ENCODE measurements around the gene SYAP1. TPM values are rescaled to one million over a fixed set of nuclear protein-coding genes. Genes with fewer than 3 reads are reported as not detected.

Gene SYAP1
- total and polyA plus RNA-seq, 9 of the 15 experiments (the other 6 are each of a cell fraction or from before 2014, with no cell fraction given) = 5.7 to 35.3 (median 27.6) TPM

DNA sequence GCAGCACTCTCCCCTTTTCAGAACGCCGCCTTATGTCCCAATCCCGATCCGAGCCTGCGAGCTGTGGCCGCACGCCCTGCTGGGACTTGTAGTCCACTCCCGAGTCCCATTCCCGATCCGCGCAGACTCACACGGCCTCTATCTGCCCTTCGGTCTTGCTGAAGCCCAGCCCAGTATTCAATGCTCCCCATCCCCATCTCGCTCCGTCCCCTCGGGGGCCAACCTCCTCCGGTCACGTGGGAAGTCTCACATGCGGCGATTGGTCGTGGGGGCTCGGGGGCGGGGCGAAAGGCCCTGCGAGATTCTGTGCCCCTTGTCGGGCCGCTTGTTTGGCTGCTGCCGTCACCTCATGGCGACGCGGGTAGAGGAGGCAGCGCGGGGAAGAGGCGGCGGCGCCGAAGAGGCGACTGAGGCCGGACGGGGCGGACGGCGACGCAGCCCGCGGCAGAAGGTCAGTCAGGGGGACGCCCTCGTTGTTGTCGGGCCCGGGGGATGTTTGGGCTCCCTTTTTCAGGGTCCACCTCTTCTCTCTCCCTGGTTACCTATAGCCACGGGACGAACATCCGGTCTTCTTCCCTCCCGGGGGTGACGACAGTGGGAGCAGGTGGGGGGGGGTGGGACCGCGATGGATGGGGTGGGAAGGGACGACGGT is 66.9 kb downstream of the SYAP1 start, which contains the start of gene TXLNG (continued):
- TF ChIP-seq, protein P1, sequence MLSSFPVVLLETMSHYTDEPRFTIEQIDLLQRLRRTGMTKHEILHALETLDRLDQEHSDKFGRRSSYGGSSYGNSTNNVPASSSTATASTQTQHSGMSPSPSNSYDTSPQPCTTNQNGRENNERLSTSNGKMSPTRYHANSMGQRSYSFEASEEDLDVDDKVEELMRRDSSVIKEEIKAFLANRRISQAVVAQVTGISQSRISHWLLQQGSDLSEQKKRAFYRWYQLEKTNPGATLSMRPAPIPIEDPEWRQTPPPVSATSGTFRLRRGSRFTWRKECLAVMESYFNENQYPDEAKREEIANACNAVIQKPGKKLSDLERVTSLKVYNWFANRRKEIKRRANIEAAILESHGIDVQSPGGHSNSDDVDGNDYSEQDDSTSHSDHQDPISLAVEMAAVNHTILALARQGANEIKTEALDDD (IDR thresholded peaks at IDR 0.05) = no peak
- TF ChIP-seq KAT8 (IDR thresholded peaks at IDR 0.05; ENCODE audit: low read depth) = no peak
- TF ChIP-seq, protein P2, sequence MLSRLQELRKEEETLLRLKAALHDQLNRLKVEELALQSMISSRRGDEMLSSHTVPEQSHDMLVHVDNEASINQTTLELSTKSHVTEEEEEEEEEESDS (CRISPR knock-in tag; IDR thresholded peaks at IDR 0.05) = no peak
- no peak for TF ChIP-seq FOXA1 (IDR thresholded peaks at IDR 0.05; ENCODE audit: borderline replicate concordance)
- peak; percentile 74 for TF ChIP-seq ZFX (CRISPR knock-in tag; IDR thresholded peaks at IDR 0.05)
- no peak for TF ChIP-seq ZNF75A (CRISPR knock-in tag; IDR thresholded peaks at IDR 0.05)
- TF ChIP-seq ZNF165 (CRISPR knock-in tag; IDR thresholded peaks at IDR 0.05; ENCODE audit: borderline replicate concordance) = no peak
- TF ChIP-seq, protein P3, sequence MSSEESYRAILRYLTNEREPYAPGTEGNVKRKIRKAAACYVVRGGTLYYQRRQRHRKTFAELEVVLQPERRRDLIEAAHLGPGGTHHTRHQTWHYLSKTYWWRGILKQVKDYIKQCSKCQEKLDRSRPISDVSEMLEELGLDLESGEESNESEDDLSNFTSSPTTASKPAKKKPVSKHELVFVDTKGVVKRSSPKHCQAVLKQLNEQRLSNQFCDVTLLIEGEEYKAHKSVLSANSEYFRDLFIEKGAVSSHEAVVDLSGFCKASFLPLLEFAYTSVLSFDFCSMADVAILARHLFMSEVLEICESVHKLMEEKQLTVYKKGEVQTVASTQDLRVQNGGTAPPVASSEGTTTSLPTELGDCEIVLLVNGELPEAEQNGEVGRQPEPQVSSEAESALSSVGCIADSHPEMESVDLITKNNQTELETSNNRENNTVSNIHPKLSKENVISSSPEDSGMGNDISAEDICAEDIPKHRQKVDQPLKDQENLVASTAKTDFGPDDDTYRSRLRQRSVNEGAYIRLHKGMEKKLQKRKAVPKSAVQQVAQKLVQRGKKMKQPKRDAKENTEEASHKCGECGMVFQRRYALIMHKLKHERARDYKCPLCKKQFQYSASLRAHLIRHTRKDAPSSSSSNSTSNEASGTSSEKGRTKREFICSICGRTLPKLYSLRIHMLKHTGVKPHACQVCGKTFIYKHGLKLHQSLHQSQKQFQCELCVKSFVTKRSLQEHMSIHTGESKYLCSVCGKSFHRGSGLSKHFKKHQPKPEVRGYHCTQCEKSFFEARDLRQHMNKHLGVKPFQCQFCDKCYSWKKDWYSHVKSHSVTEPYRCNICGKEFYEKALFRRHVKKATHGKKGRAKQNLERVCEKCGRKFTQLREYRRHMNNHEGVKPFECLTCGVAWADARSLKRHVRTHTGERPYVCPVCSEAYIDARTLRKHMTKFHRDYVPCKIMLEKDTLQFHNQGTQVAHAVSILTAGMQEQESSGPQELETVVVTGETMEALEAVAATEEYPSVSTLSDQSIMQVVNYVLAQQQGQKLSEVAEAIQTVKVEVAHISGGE (CRISPR knock-in tag; IDR thresholded peaks at IDR 0.05) = no peak; a peak in 1 of 6 replicates
- TF ChIP-seq MTA3 (IDR thresholded peaks at IDR 0.05; ENCODE audit: borderline replicate concordance) = peak; percentile 54; the same call in 1 of the 2 replicates
- peak; percentile 97 for TF ChIP-seq RAD51 (IDR thresholded peaks at IDR 0.05; ENCODE audit: borderline replicate concordance, low read depth)
- TF ChIP-seq, protein P4, sequence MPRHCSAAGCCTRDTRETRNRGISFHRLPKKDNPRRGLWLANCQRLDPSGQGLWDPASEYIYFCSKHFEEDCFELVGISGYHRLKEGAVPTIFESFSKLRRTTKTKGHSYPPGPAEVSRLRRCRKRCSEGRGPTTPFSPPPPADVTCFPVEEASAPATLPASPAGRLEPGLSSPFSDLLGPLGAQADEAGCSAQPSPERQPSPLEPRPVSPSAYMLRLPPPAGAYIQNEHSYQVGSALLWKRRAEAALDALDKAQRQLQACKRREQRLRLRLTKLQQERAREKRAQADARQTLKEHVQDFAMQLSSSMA (CRISPR knock-in tag; IDR thresholded peaks at IDR 0.05) = no peak
- TF ChIP-seq, protein P5, sequence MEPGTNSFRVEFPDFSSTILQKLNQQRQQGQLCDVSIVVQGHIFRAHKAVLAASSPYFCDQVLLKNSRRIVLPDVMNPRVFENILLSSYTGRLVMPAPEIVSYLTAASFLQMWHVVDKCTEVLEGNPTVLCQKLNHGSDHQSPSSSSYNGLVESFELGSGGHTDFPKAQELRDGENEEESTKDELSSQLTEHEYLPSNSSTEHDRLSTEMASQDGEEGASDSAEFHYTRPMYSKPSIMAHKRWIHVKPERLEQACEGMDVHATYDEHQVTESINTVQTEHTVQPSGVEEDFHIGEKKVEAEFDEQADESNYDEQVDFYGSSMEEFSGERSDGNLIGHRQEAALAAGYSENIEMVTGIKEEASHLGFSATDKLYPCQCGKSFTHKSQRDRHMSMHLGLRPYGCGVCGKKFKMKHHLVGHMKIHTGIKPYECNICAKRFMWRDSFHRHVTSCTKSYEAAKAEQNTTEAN (CRISPR knock-in tag; IDR thresholded peaks at IDR 0.05) = no peak
- TF ChIP-seq RFX7 (CRISPR knock-in tag; IDR thresholded peaks at IDR 0.05) = no peak
- TF ChIP-seq, protein P6, sequence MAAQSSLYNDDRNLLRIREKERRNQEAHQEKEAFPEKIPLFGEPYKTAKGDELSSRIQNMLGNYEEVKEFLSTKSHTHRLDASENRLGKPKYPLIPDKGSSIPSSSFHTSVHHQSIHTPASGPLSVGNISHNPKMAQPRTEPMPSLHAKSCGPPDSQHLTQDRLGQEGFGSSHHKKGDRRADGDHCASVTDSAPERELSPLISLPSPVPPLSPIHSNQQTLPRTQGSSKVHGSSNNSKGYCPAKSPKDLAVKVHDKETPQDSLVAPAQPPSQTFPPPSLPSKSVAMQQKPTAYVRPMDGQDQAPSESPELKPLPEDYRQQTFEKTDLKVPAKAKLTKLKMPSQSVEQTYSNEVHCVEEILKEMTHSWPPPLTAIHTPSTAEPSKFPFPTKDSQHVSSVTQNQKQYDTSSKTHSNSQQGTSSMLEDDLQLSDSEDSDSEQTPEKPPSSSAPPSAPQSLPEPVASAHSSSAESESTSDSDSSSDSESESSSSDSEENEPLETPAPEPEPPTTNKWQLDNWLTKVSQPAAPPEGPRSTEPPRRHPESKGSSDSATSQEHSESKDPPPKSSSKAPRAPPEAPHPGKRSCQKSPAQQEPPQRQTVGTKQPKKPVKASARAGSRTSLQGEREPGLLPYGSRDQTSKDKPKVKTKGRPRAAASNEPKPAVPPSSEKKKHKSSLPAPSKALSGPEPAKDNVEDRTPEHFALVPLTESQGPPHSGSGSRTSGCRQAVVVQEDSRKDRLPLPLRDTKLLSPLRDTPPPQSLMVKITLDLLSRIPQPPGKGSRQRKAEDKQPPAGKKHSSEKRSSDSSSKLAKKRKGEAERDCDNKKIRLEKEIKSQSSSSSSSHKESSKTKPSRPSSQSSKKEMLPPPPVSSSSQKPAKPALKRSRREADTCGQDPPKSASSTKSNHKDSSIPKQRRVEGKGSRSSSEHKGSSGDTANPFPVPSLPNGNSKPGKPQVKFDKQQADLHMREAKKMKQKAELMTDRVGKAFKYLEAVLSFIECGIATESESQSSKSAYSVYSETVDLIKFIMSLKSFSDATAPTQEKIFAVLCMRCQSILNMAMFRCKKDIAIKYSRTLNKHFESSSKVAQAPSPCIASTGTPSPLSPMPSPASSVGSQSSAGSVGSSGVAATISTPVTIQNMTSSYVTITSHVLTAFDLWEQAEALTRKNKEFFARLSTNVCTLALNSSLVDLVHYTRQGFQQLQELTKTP (IDR thresholded peaks at IDR 0.05; ENCODE audit: low read depth in 1 of 2, partially characterized antibody in 2 of 2) = peak in 1 of 2 experiments; percentile 61

All from K562 (cell line).